HepG2 (cell line): ENCODE measurements around the gene FBXL4. TPM values are rescaled to one million over a fixed set of nuclear protein-coding genes. Genes with fewer than 3 reads are reported as not detected.

Experiments
- ATAC-seq: fragments of 200-7000 bp; cut with Tn5 transposase; 3 replicates; pipeline ENCODE4 v1.9.1; 2020; ENCODE audit warnings: mild to moderate bottlenecking, moderate library complexity
- BruUV-seq: library from RNA; stranded (reverse); fragments of 400-500 nt; replicated peaks from 2 replicates; lab custom pipeline; 2021; lab: Mats Ljungman, UMichigan
- CTCF ChIA-PET: fragments of 300-600 bp; formaldehyde crosslinking; extraction: SDS; loops from one replicate; lab custom pipeline; 2021; ENCODE audit warnings: low total read pairs, inconsistent platforms, low intra/inter-chr PET ratio; lab: Yijun Ruan, JAX
- POLR2A ChIA-PET: fragments of 350-600 bp; sonication (Branson Sonifier 250); formaldehyde crosslinking; loops from one replicate; lab custom pipeline; 2020; ENCODE audit warnings: antibody characterized with exemption, inconsistent platforms; lab: Yijun Ruan, JAX
- DNase-seq: peaks from one replicate; pipeline ENCODE4 v3.0.0-alpha.2; 2015; ENCODE audit warnings: low spot score
- FAIRE-seq: peaks from 3 replicates; lab custom pipeline; 2011; peaks lifted over from hg19 to GRCh38; lab: Jason Lieb, UNC
- H2AFZ ChIP-seq: one replicate; pipeline ENCODE4 v1.6.1; 2011; ENCODE audit warnings: low read length, inconsistent platforms
- H3K27ac ChIP-seq: fragments of 300-600 bp; 3 replicates; pipeline ENCODE4 v1.8.0; 2011; ENCODE audit warnings: mixed run types, mild to moderate bottlenecking, mixed read lengths, low read length, inconsistent platforms; ENCODE audit not compliant: insufficient read depth; ENCODE audit errors: extremely low read length
- H3K27me3 ChIP-seq, 2 experiments: fragments of 200-600 bp in 1 of 2; 2 replicates in 1 of 2; 3 replicates in 1 of 2; pipeline versions ENCODE4 v1.6.0 to v1.8.0; 2011; ENCODE audit warnings: low read length in 2 of 2, mild to moderate bottlenecking in 2 of 2, moderate library complexity in 2 of 2, inconsistent platforms in 1 of 2; ENCODE audit not compliant: insufficient read depth in 2 of 2, control insufficient read depth in 1 of 2
- H3K36me3 ChIP-seq, 2 experiments: fragments of 200-600 bp in 1 of 2; replicated peaks in 1 of 2; 2 replicates in 1 of 2; 3 replicates in 1 of 2; pipeline versions ENCODE4 v1.5.1 to v1.8.0; 2011; ENCODE audit warnings: low read length in 2 of 2, inconsistent platforms in 1 of 2; ENCODE audit not compliant: insufficient read depth in 2 of 2, control insufficient read depth in 1 of 2
- H3K4me1 ChIP-seq: 2 replicates; pipeline ENCODE4 v1.5.1; 2012; ENCODE audit warnings: low read length, inconsistent platforms; ENCODE audit not compliant: insufficient read depth
- H3K4me2 ChIP-seq: 2 replicates; pipeline ENCODE4 v1.6.0; 2011; ENCODE audit warnings: low read depth, low read length, inconsistent platforms
- H3K4me3 ChIP-seq, 3 experiments: fragments of 200-600 bp in 1 of 3; sonication (generic), shearing (Covaris generic) in 1 of 3; replicated peaks in 1 of 3; 2 replicates each; pipeline ENCODE4 v1.5.1; 2011 to 2016; ENCODE audit warnings: low read length in 3 of 3, inconsistent platforms in 2 of 3, low read depth in 2 of 3, mild to moderate bottlenecking in 2 of 3, control low read depth in 1 of 3, mixed read lengths in 1 of 3; ENCODE audit not compliant: insufficient read depth in 1 of 3
- H3K79me2 ChIP-seq: one replicate; pipeline ENCODE4 v1.6.1; 2011; ENCODE audit warnings: low read length, inconsistent platforms; ENCODE audit not compliant: insufficient read depth
- H3K9ac ChIP-seq: 2 replicates; pipeline ENCODE4 v1.6.0; 2011; ENCODE audit warnings: mild to moderate bottlenecking, low read depth, low read length, inconsistent platforms; ENCODE audit not compliant: insufficient read depth
- H3K9me3 ChIP-seq: 2 replicates; pipeline ENCODE4 v1.5.1; 2012; ENCODE audit warnings: mild to moderate bottlenecking, low read length
- H4K20me1 ChIP-seq: 2 replicates; pipeline ENCODE4 v1.6.0; 2011; ENCODE audit warnings: inconsistent platforms, mild to moderate bottlenecking, low read length, moderate library complexity; ENCODE audit not compliant: insufficient read depth
- CCAR2 ChIP-seq: fragments of 200-400 bp; formaldehyde crosslinking; optimal IDR thresholded peaks from 2 replicates; pipeline ENCODE3; 2018; ENCODE audit warnings: low read depth, mild to moderate bottlenecking, low read length, moderate library complexity
- EZH2 ChIP-seq: conservative IDR thresholded peaks from 2 replicates; pipeline ENCODE4 v1.6.1; 2012; ENCODE audit warnings: mild to moderate bottlenecking, low read depth, low read length, moderate library complexity
- HDAC6 ChIP-seq: fragments of 200-600 bp; sonication (generic); IDR thresholded peaks from 2 replicates; pipeline ENCODE4 v1.7.0; 2017; ENCODE audit warnings: mild to moderate bottlenecking, antibody characterized with exemption, low read length, low read depth
- KLF11 ChIP-seq: IDR thresholded peaks from 2 replicates; pipeline ENCODE4 v1.6.1; 2016; ENCODE audit warnings: missing compliant biosample characterization
- NR2F6 ChIP-seq, 2 experiments: IDR thresholded peaks; 2 replicates each; pipeline ENCODE4 v1.6.1; 2016; ENCODE audit warnings: antibody characterized with exemption in 1 of 2, mild to moderate bottlenecking in 1 of 2
- TBL1XR1 ChIP-seq: fragments of 150-350 bp; IDR thresholded peaks from 2 replicates; pipeline ENCODE4 v1.6.1; 2014; ENCODE audit warnings: borderline replicate concordance, low read length; ENCODE audit not compliant: partially characterized antibody
- TFE3 ChIP-seq: IDR thresholded peaks from 2 replicates; pipeline ENCODE4 v1.6.1; 2016
- THAP11 ChIP-seq: IDR thresholded peaks from 2 replicates; pipeline ENCODE4 v1.6.1; 2016; ENCODE audit warnings: missing biosample characterization, missing genetic modification reagents
- ZNF781 ChIP-seq: sonication (generic); formaldehyde crosslinking; IDR thresholded peaks from 2 replicates; pipeline ENCODE4 v1.5.1; 2020; ENCODE audit warnings: borderline replicate concordance, mild to moderate bottlenecking, missing genetic modification reagents; ENCODE audit errors: not compliant biosample characterization
- ZNF83 ChIP-seq: sonication (generic); formaldehyde crosslinking; IDR thresholded peaks from 2 replicates; pipeline ENCODE4 v1.4.0; 2020; ENCODE audit warnings: missing genetic modification reagents, mild to moderate bottlenecking, borderline replicate concordance
- WGBS: methylation state at CpG from one replicate; pipeline ENCODE4 v1.1.6; 2017; ENCODE audit warnings: low lambda C conversion rate; 5-methylcytosine and 5-hydroxymethylcytosine counted together
- in situ Hi-C: cut with HindIII; loops from 2 replicates; pipeline ENCODE4 v1.10.0; 2017; ENCODE audit warnings: low pct_unique_long_range_greater_than_20kb; ENCODE audit not compliant: extremely low pct_ligation_motif_present
- intact Hi-C: fragments of 100-400 bp; cut with micrococcal nuclease; formaldehyde crosslinking; loops from one replicate; pipeline ENCODE4 v1.10.0; 2022; ENCODE audit not compliant: unreplicated experiment
- polyA plus RNA-seq, 8 experiments: library from polyadenylated mRNA; depleted of rRNA in 3 of 8; stranded (reverse) in 7 of 8; unstranded in 1 of 8; fragments of >200 nt; fragmentation: Illumina TruSeq in 4 of 8; extraction: Trizol in 4 of 8; gene quantifications; 2 replicates each; pipeline versions ENCODE4 v1.2.1 to v1.2.3, GENCODE V29; 2011 to 2016; ENCODE audit warnings: low read depth in 4 of 8, missing spikeins in 1 of 8, mixed read lengths in 1 of 8; ENCODE audit not compliant: insufficient read depth in 1 of 8
- total RNA-seq, 5 experiments: library from RNA; depleted of rRNA; stranded (reverse); fragments of >200 nt; fragmentation: Illumina TruSeq; extraction: Trizol; gene quantifications; 2 replicates each; pipeline ENCODE4 v1.2.3, GENCODE V29; 2016; ENCODE audit warnings: low read depth in 1 of 5

The FBXL4 gene
- total and polyA plus RNA-seq, 2 of the 13 experiments (the other 11 are each of a cell fraction or from before 2014, with no cell fraction given) = 13.2 to 17.6 TPM

DNA sequence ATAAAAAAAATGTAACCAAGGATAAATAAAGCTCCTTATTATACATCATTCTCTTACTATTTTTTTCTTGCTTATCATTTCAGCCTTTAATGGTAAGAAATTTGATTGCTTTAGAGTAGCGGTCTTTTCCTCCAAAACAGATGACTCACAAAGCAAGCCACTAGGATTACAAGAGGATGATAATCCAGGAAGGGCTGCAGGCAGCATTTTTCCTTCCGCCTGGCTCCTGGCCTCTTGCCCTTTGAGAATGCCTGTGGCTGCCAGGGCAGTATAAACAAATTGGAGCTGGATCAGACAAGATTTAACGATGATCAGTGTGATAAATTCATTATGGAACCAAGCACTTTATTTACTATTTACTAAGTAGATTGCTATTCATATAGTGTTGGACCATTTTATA, 9.7 kb upstream of the FBXL4 start:
- WGBS = 13% methylated on average over 3 of the region's 3 CpGs
- in situ Hi-C loops (no loop called here), intact Hi-C loops (no loop called here)
- TF ChIP-seq THAP11 (CRISPR knock-in tag) (no peak), NR2F6 (IDR thresholded peaks at IDR 0.05) (no peak), NR2F6 (CRISPR knock-in tag; IDR thresholded peaks at IDR 0.05) (no peak), KLF11 (CRISPR knock-in tag) (no peak), TBL1XR1 (no peak), TFE3 (CRISPR knock-in tag) (no peak), ZNF781 (CRISPR knock-in tag) (no peak), EZH2 (no peak), ZNF83 (no peak), CCAR2 (no peak), HDAC6 (no peak)
- DNase-seq (peak; percentile 2), ATAC-seq (no peak), FAIRE-seq (no peak)
- Histone ChIP-seq H2AFZ (no peak overlapping the region), H3K4me3 (no peak overlapping the region), H3K4me1 (no peaks in the 10 kb centered on the region), H3K27ac (no peak overlapping the region), H4K20me1 (no peaks in the 10 kb centered on the region), H3K36me3 (no peaks in the 10 kb centered on the region), H3K27me3 (no peaks in the 10 kb centered on the region), H3K9me3 (no peaks in the 10 kb centered on the region), H3K9ac (no peak overlapping the region), H3K4me2 (no peak overlapping the region), H3K79me2 (no peaks in the 10 kb centered on the region)
- no TSS peak for BruUV-seq
- ChIA-PET POLR2A (no interaction called here), CTCF (no interaction called here)
